Left lobe of liver (tissue), 2 donors: ENCODE measurements around the gene MEGF10. TPM values are rescaled to one million over a fixed set of nuclear protein-coding genes. Genes with fewer than 3 reads are reported as not detected.
A peak's percentile ranks its signal among the peaks of the same experiment; 100 is the strongest.

Experiments used
- ATAC-seq: fragments of 200-7000 bp; cut with Tn5 transposase; one replicate; pipeline ENCODE4 v1.9.1; 2020; ENCODE audit warnings: mild to moderate bottlenecking, moderate library complexity
- DNase-seq: peaks from one replicate; pipeline ENCODE4 v3.0.0-alpha.2; 2020; ENCODE audit warnings: low spot score
- total RNA-seq: library from RNA; stranded (reverse); gene quantifications from one replicate; pipeline ENCODE4 v1.2.1, GENCODE V29; 2021
- donor health status: DM: no; HTN: no; CAD: no; lungs with moderate emphysema.
- donor health status: DM: no; HTN: yes; CAD: no.

MEGF10 gene
- total RNA-seq, 1 donor from 2014 or later = 1.4 TPM

DNA sequence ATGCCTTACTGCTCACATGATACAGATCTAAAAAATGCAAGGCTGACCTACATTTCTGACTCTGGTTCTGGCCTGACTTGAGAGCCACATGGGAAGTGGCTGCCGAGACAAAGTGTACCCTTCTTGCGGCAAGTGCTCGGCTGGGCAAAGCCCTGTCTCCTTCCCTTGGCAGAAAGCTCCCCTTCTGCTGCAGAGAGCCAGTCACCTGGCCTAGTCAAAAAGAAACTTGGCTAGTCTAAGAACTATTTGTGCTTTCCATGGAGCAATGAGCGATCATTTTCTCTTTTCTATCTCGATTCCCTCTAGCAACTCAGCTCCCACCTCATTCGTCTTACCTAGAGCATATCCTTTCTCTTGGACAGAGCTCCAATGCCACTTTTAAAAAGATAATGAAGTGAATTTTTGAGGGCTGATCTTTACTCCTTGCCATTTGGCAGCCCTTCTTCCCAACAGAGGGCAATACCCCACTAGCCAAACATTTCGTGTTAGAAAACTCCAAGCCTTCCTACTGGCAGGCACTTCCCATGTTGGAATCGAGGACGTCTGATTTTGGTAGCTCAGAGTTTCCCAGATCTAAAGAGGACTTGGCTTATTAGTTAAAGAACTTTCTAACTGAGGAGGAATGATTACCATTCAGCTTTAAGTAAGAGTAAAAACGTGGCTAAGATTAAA, 118.8 kb downstream of the MEGF10 start:
- ATAC-seq (peak; percentile 92), DNase-seq (peak; percentile 55)

GRCh38 chr5:127409921-127410675, 119.5 kb downstream of the MEGF10 start:
- DNase-seq = peak; percentile 53
- peak; percentile 68 for ATAC-seq

GRCh38 chr5:127410959-127411358, 120.4 kb downstream of the MEGF10 start:
- DNase-seq (no peak), ATAC-seq (no peak)

- ATAC-seq = no peak
- no peak for DNase-seq
Observed at GRCh38 chr5:127411381-127411780, 120.8 kb downstream of the MEGF10 start.

- ATAC-seq = no peak
- DNase-seq = no peak
Observed at GRCh38 chr5:127412698-127413097, 122.1 kb downstream of the MEGF10 start.

- no peak for ATAC-seq
- no peak for DNase-seq
Observed at GRCh38 chr5:127415034-127415433, 124.4 kb downstream of the MEGF10 start.

GRCh38 chr5:127416906-127417305, 126.3 kb downstream of the MEGF10 start:
- DNase-seq (no peak), ATAC-seq (no peak)

GRCh38 chr5:127417528-127417927, 126.9 kb downstream of the MEGF10 start:
- no peak for ATAC-seq

GRCh38 chr5:127418367-127418766, 127.8 kb downstream of the MEGF10 start:
- ATAC-seq (no peak), DNase-seq (no peak)

More at GRCh38 chr5:127417528-127417927, 126.9 kb downstream of the MEGF10 start:
- DNase-seq = no peak

GRCh38 chr5:127418974-127419682, 128.5 kb downstream of the MEGF10 start:
- DNase-seq (no peak), ATAC-seq (no peak)

DNA sequence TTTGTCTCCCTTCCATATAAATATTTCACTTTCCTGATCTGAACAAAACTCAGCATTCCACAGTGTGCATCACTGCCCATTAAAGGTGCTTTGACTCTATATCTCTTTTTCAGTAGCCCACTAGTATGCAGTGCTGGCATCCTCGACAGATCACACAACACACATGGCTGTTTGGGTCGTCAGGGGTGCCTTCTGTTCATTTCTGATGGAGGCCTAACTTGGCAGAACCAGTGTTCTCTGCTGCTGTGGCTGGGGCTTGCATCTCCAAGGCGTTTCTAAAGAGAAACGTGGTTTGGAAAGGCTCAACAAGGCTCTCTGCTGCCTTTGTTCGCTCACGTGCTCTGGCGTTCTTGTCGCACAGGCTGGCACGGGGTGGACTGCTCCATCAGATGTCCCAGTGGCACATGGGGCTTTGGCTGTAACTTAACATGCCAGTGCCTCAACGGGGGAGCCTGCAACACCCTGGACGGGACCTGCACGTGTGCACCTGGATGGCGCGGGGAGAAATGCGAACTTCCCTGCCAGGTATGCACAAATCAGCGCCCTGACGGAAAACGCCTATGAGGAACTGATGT, 129.2 kb downstream of the MEGF10 start:
- DNase-seq = no peak
- no peak for ATAC-seq

GRCh38 chr5:127420758-127421157, 130.2 kb downstream of the MEGF10 start:
- DNase-seq = no peak
- no peak for ATAC-seq

- ATAC-seq = no peak
- DNase-seq = no peak
Observed at GRCh38 chr5:127421471-127421870, 130.9 kb downstream of the MEGF10 start.

DNA sequence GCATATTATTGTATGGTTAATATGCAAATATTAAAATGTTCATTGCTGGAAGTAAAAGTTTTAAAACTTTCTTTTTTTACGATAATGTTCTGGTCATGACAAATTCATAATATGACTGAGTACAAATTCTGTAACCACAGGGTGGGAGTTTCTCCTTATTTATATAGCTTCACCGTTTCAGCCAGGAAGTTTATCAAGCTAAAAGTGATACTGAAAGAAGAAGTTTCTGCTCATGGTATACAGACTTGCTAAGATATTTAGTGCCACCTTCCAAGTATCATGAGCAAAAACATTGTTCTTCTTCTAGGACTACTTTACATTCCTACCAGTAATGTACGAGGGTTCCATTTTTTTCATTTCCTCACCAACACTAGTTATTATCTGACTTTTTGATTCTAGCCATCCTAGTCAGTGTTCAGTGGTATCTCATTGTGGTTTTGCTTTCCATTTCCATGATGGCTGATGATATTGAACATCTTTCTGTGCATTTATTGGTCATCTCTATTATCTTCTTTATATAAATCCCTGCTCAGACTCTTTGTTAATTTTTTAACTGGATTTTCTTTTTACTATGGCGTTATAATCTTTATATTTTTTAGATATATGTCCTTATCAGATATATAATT, 132.7 kb downstream of the MEGF10 start:
- no peak for DNase-seq
- ATAC-seq = no peak

- DNase-seq (no peak), ATAC-seq (no peak)
Observed at GRCh38 chr5:127425037-127425436, 134.4 kb downstream of the MEGF10 start.

DNA sequence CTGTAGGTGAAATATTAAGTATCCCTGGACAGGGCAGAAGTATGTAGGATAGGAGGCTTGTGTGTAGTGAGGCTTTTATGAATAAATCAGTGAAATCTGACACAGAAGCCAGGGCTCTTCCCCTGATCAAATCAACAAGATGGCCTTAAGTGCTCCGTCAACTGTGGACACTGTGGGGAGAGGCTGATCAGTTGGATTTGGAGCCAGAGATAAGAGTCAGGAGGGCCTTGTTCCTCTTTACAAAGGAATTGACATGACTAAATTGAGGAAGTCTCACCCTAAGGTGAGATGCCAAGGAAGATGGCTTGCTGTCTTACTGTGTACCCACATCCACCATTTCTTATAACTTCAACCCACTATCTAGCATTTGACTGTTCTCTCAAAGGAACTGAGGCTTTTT, 135.3 kb downstream of the MEGF10 start:
- ATAC-seq (no peak), DNase-seq (no peak)

DNA sequence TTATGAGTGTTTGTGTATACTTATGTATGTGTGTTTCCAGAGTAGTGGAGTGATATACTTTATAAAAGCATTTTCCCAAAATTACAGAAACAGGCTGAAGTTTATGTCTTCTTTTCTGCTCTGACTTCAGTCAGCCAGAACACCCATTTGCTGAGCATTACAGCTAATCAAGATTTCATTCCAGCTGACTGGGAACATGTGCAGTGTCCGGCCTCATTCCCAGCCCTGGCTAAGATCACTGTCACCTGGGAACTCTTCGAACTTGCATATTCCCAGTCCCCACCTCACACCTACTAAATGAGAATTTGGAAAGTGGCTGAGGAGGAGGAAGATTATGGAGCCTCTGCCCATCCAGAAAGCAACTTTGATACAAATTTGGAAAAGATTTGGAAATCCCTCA, 136.1 kb downstream of the MEGF10 start:
- no peak for ATAC-seq

DNA sequence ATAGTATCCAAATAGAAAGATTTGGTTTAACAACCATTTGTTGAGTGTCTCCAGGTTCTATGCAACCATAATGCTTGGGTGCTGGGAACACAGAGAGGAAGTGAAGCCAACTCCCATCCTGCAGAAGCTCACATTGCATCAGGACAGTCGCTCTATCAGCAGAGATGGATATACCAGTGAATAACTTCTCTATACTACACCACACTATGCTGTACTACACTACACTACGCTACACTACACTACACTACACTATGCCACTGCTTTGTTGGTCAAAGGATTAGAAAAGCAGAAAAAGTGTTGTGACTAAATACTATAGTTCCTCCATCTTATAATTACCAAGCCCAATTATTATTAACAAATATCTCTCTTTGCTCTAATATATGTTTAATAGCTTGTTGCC, 137.7 kb downstream of the MEGF10 start:
- DNase-seq (no peak), ATAC-seq (no peak)

More for the DNA sequence above, 136.1 kb downstream of the MEGF10 start:
- no peak for DNase-seq

- ATAC-seq (no peak), DNase-seq (no peak)
Observed at GRCh38 chr5:127428748-127429147, 138.2 kb downstream of the MEGF10 start.

DNA sequence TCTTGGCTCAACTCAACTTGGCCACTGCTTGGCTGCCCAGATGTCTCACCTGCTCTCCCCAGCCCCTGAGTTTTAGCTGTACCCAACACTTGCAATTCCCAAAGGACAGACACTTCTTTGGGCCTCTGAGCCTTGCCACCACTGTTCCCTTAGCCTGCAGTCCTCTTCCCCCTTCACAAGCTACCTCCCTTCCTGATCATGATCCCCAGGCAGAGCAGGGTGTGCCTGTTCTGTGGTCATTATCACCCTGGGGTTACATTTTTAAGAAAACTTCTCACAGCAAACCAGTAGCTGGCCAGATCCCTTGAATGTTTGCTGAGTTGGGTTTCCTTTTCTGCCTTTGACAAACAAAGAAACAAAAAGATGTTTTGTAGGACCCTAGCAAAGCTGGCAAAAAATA, 139.3 kb downstream of the MEGF10 start:
- ATAC-seq = no peak
- DNase-seq = no peak

- DNase-seq = no peak
- ATAC-seq = no peak
Observed at GRCh38 chr5:127430627-127431026, 140.0 kb downstream of the MEGF10 start.
